K562 (cell line): ENCODE results near the gene RNASE4. TPM values are rescaled to one million over a fixed set of nuclear protein-coding genes. Genes with fewer than 3 reads are reported as not detected.

Experiments
- ATF3 ChIP-seq, 2 experiments: fragments of 450-650 bp in 1 of 2; sonication (generic) in 1 of 2; formaldehyde crosslinking in 1 of 2; IDR thresholded peaks in 1 of 2; conservative IDR thresholded peaks in 1 of 2; 2 replicates each; pipeline versions ENCODE4 v1.6.1 to v1.8.1; 2016 to 2023; ENCODE audit warnings: mild to moderate bottlenecking in 2 of 2, moderate library complexity in 2 of 2, inconsistent platforms in 1 of 2, missing genetic modification reagents in 1 of 2
- CEBPB ChIP-seq: fragments of 450-650 bp; IDR thresholded peaks from 2 replicates; pipeline ENCODE4 v1.6.1; 2016; ENCODE audit warnings: missing genetic modification characterization, missing compliant biosample characterization
- CXXC5 ChIP-seq: fragments of 250-450 bp; sonication (Bioruptor Pico); IDR thresholded peaks from 2 replicates; pipeline ENCODE4 v1.8.0; 2022; ENCODE audit warnings: inconsistent platforms, mild to moderate bottlenecking, moderate library complexity
- EGR1 ChIP-seq: fragments of 450-650 bp; conservative IDR thresholded peaks from 2 replicates; pipeline ENCODE4 v1.6.1; 2017; ENCODE audit warnings: mild to moderate bottlenecking
- EHMT2 ChIP-seq: fragments of 450-650 bp; IDR thresholded peaks from 2 replicates; pipeline ENCODE4 v1.6.1; 2018; ENCODE audit warnings: antibody characterized with exemption
- ETV5 ChIP-seq: sonication (generic); formaldehyde crosslinking; IDR thresholded peaks from 2 replicates; pipeline ENCODE4 v1.4.0; 2020; ENCODE audit warnings: low read depth, mild to moderate bottlenecking, missing genetic modification reagents
- GABPB1 ChIP-seq: sonication (generic); formaldehyde crosslinking; IDR thresholded peaks from 2 replicates; pipeline ENCODE4 v1.8.0; 2022; ENCODE audit warnings: mild to moderate bottlenecking, missing genetic modification reagents
- HDAC2 ChIP-seq: fragments of 450-650 bp; IDR thresholded peaks from 2 replicates; pipeline ENCODE4 v1.6.1; 2016; ENCODE audit warnings: mild to moderate bottlenecking
- LEF1 ChIP-seq: fragments of 450-650 bp; IDR thresholded peaks from 2 replicates; pipeline ENCODE4 v1.6.1; 2016; ENCODE audit warnings: mild to moderate bottlenecking
- MAFG ChIP-seq: fragments of 450-650 bp; conservative IDR thresholded peaks from 2 replicates; pipeline ENCODE4 v1.6.1; 2016; ENCODE audit warnings: missing genetic modification characterization, missing compliant biosample characterization
- MCM3 ChIP-seq: fragments of 450-650 bp; IDR thresholded peaks from 2 replicates; pipeline ENCODE4 v1.6.1; 2016
- MTF1 ChIP-seq: fragments of 250-450 bp; sonication (Bioruptor Pico); IDR thresholded peaks from 2 replicates; pipeline ENCODE4 v1.9.0; 2021; ENCODE audit warnings: moderate library complexity, mild to moderate bottlenecking, inconsistent platforms, borderline replicate concordance
- PTBP1 ChIP-seq: fragments of 200-400 bp; formaldehyde crosslinking; IDR thresholded peaks from 2 replicates; pipeline ENCODE4 v1.6.1; 2017; ENCODE audit warnings: low read depth, low read length
- SMARCC2 ChIP-seq: fragments of 450-650 bp; IDR thresholded peaks from 2 replicates; pipeline ENCODE4 v1.6.1; 2017; ENCODE audit warnings: antibody characterized with exemption, moderate library complexity, mild to moderate bottlenecking, low read depth
- TEAD4 ChIP-seq, 2 experiments: sonication (generic) in 1 of 2; formaldehyde crosslinking in 1 of 2; IDR thresholded peaks; 2 replicates each; pipeline versions ENCODE4 v1.6.1 to v1.8.0; 2012 to 2022; ENCODE audit warnings: borderline replicate concordance in 1 of 2, inconsistent platforms in 1 of 2, low read length in 1 of 2, mild to moderate bottlenecking in 1 of 2, missing genetic modification reagents in 1 of 2
- ZBTB40 ChIP-seq, 2 experiments: fragments of 450-650 bp in 1 of 2; sonication (generic) in 1 of 2; formaldehyde crosslinking in 1 of 2; IDR thresholded peaks; 2 replicates each; pipeline versions ENCODE4 v1.7.1 to v1.9.0; 2016 to 2022; ENCODE audit warnings: inconsistent platforms in 1 of 2, mild to moderate bottlenecking in 1 of 2, missing genetic modification reagents in 1 of 2
- ZC3H8 ChIP-seq: fragments of 450-650 bp; IDR thresholded peaks from 2 replicates; pipeline ENCODE4 v1.6.1; 2017
- ZFP1 ChIP-seq: fragments of 450-650 bp; formaldehyde crosslinking; IDR thresholded peaks from 2 replicates; pipeline ENCODE4 v1.4.0; 2020; ENCODE audit warnings: mild to moderate bottlenecking, mixed read lengths
- polyA plus RNA-seq, 8 experiments: library from polyadenylated mRNA; depleted of rRNA in 4 of 8; stranded (reverse) in 5 of 8; unstranded in 3 of 8; fragments of >200 nt; fragmentation: Nextera tagmentation in 2 of 8; fragmentation: Illumina TruSeq in 1 of 8; extraction: Ambion mirVana in 2 of 8; extraction: Trizol in 1 of 8; gene quantifications; 2 replicates each; pipeline versions ENCODE4 v1.2.1 to v1.2.3, GENCODE V29; 2011 to 2014; ENCODE audit warnings: inconsistent platforms in 1 of 8, missing spikeins in 1 of 8
- total RNA-seq, 7 experiments: library from RNA; depleted of rRNA in 6 of 7; stranded (reverse); fragments of >200 nt in 6 of 7; fragmentation: Illumina TruSeq in 2 of 7; extraction: Trizol in 2 of 7; gene quantifications; 2 replicates each; pipeline versions ENCODE4 v1.2.1 to v1.2.3, GENCODE V29; 2011 to 2021; ENCODE audit warnings: low replicate concordance in 1 of 7

Gene RNASE4
- total and polyA plus RNA-seq, 9 of the 15 experiments (the other 6 are each of a cell fraction or from before 2014, with no cell fraction given), result 0.09 to 0.22 (median 0.13) TPM; not detected in 2

- TF ChIP-seq ZBTB40 (IDR thresholded peaks at IDR 0.05) (peak; percentile 75), ZBTB40 (CRISPR knock-in tag; IDR thresholded peaks at IDR 0.05) (no peak), MTF1 (CRISPR knock-in tag) (no peak), ETV5 (CRISPR knock-in tag) (no peak), CXXC5 (CRISPR knock-in tag) (peak; percentile 68), MAFG (tag) (no peak), ZC3H8 (no peak), EHMT2 (0 out of 2 replicates have a peak, but pooled peaks have one; percentile 13), TEAD4 (IDR thresholded peaks at IDR 0.05; ENCODE audit: low read length) (peak; percentile 55; the same call in 1 of the 2 replicates), TEAD4 (CRISPR knock-in tag; IDR thresholded peaks at IDR 0.05; ENCODE audit: borderline replicate concordance) (no peak), ZFP1 (CRISPR knock-in tag) (no peak), GABPB1 (CRISPR knock-in tag) (no peak), PTBP1 (no peak), MCM3 (no peak), EGR1 (0 out of 2 replicates have a peak, but pooled peaks have one; percentile 8), SMARCC2 (no peak), LEF1 (no peak), CEBPB (tag) (no peak), ATF3 (IDR thresholded peaks at IDR 0.05) (no peak), ATF3 (CRISPR knock-in tag; conservative IDR thresholded peaks at IDR 0.05) (no peak), HDAC2 (peak; percentile 35; the same call in 1 of the 2 replicates)
These were observed 31.1 kb upstream of the RNASE4 start (continued) for GRCh38 chr14:20652996-20653975.
